PC-9 (cell line): Measurements from ENCODE around the gene ANLN. TPM values are rescaled to one million over a fixed set of nuclear protein-coding genes. Genes with fewer than 3 reads are reported as not detected.

Experiments used
- BruUV-seq: library from RNA; stranded (reverse); fragments of 400-500 nt; replicated peaks from 2 replicates; lab custom pipeline; 2021; lab: Mats Ljungman, UMichigan
- CTCF ChIA-PET: fragments of 300-600 bp; sonication (Branson Sonifier 250); formaldehyde crosslinking; loops from one replicate; lab custom pipeline; 2022; ENCODE audit warnings: antibody characterized with exemption; lab: Charles Lee
- POLR2A ChIA-PET: fragments of 300-600 bp; sonication (Branson Sonifier 250); formaldehyde crosslinking; loops from one replicate; lab custom pipeline; 2022; ENCODE audit warnings: antibody characterized with exemption; ENCODE audit not compliant: unreplicated experiment; lab: Charles Lee
- DNase-seq, 2 experiments: peaks; one replicate each; pipeline versions ENCODE4 v3.0.0 to v3.0.0-alpha.2; 2015 to 2022; ENCODE audit warnings: mixed read lengths in 1 of 2
- H2AFZ ChIP-seq: fragments of 200-600 bp; sonication (generic); 2 replicates; pipeline ENCODE4 v1.8.1; 2017; ENCODE audit warnings: antibody characterized with exemption
- H3F3A ChIP-seq: fragments of 200-600 bp; sonication (generic); 2 replicates; pipeline ENCODE4 v1.8.1; 2017; ENCODE audit warnings: antibody characterized with exemption, mild to moderate bottlenecking, low read depth; ENCODE audit not compliant: insufficient read depth
- H3K27ac ChIP-seq: fragments of 200-600 bp; sonication (generic); 2 replicates; pipeline ENCODE4 v1.6.1; 2016; ENCODE audit warnings: mixed run types
- H3K27me3 ChIP-seq: fragments of 200-600 bp; sonication (generic); 2 replicates; pipeline ENCODE4 v1.6.1; 2016; ENCODE audit warnings: low read depth, mixed run types; ENCODE audit not compliant: insufficient read depth
- H3K36me3 ChIP-seq: fragments of 200-600 bp; sonication (generic); 2 replicates; pipeline ENCODE4 v1.6.1; 2016; ENCODE audit warnings: low read depth, mixed run types
- H3K4me1 ChIP-seq: fragments of 200-600 bp; sonication (generic); replicated peaks from 2 replicates; pipeline ENCODE4 v1.6.1; 2016; ENCODE audit warnings: mixed run types; ENCODE audit not compliant: insufficient read depth
- H3K4me2 ChIP-seq: fragments of 200-600 bp; sonication (generic); 2 replicates; pipeline ENCODE4 v1.6.1; 2017; ENCODE audit warnings: mixed run types
- H3K4me3 ChIP-seq: fragments of 200-600 bp; sonication (generic); 2 replicates; pipeline ENCODE4 v1.6.1; 2016; ENCODE audit warnings: mixed run types
- H3K79me2 ChIP-seq: fragments of 200-600 bp; sonication (generic); 2 replicates; pipeline ENCODE4 v1.6.1; 2017; ENCODE audit warnings: low read depth, mixed run types
- H3K9me2 ChIP-seq: fragments of 200-600 bp; sonication (generic); 2 replicates; pipeline ENCODE4 v1.8.1; 2017; ENCODE audit warnings: mild to moderate bottlenecking; ENCODE audit not compliant: insufficient read depth
- H3K9me3 ChIP-seq: fragments of 200-600 bp; sonication (generic); 2 replicates; pipeline ENCODE4 v1.8.1; 2016; ENCODE audit warnings: low read depth; ENCODE audit not compliant: insufficient read depth
- H4K20me1 ChIP-seq: fragments of 200-600 bp; sonication (generic); 2 replicates; pipeline ENCODE4 v1.8.1; 2017; ENCODE audit not compliant: insufficient read depth
- CTCF ChIP-seq: fragments of 200-600 bp; sonication (generic); conservative IDR thresholded peaks from 2 replicates; pipeline ENCODE4 v1.6.1; 2017; ENCODE audit warnings: mixed run types, antibody characterized with exemption, mild to moderate bottlenecking, moderate library complexity
- EZH2 ChIP-seq: fragments of 200-600 bp; sonication (generic); IDR thresholded peaks from 2 replicates; pipeline ENCODE4 v1.8.0; 2017; ENCODE audit warnings: antibody characterized with exemption, low read depth
- intact Hi-C: fragments of 100-400 bp; cut with micrococcal nuclease; formaldehyde crosslinking; loops from one replicate; pipeline ENCODE4 v1.10.0; 2022; ENCODE audit not compliant: unreplicated experiment
- total RNA-seq: library from RNA; stranded (reverse); gene quantifications from 2 replicates; pipeline ENCODE4 v1.2.3, GENCODE V29; 2021

The ANLN gene
- total RNA-seq, 1 experiment from 2014 or later: 262 TPM

- Histone ChIP-seq H3K79me2 (peaks cover 82% of the 10 kb centered on the region), H3K4me2 (no peak overlapping the region), H3K9me2 (no peaks in the 10 kb centered on the region), H4K20me1 (peaks cover 5% of the 10 kb centered on the region; the same call in 1 of the 2 replicates), H3K36me3 (peaks cover 56% of the 10 kb centered on the region), H3K27ac (no peak overlapping the region), H3K4me3 (no peak overlapping the region), H3K9me3 (no peaks in the 10 kb centered on the region), H3F3A (peaks cover 9% of the 10 kb centered on the region; the same call in 1 of the 2 replicates), H2AFZ (no peak overlapping the region), H3K27me3 (no peaks in the 10 kb centered on the region), H3K4me1 (no peaks in the 10 kb centered on the region)
- no peak for DNase-seq
- BruUV-seq: no TSS peak
- POLR2A ChIA-PET: no interaction called here
- intact Hi-C loops: loop anchor here (5.0 kb wide), 1 partner anchor 36 kb away; a partner anchor contains a TSS
- TF ChIP-seq CTCF (no peak), EZH2 (no peak)
- CTCF ChIA-PET: no interaction called here
These were observed 13.8 kb downstream of the ANLN start for GRCh38 chr7:36403452-36403851.

GRCh38 chr7:36404639-36405408 is 15.2 kb downstream of the ANLN start:
- Histone ChIP-seq H2AFZ (no peak overlapping the region), H3F3A (peaks cover 9% of the 10 kb centered on the region; the same call in 1 of the 2 replicates), H3K9me3 (no peaks in the 10 kb centered on the region), H3K36me3 (peaks cover 58% of the 10 kb centered on the region), H3K79me2 (peaks cover 82% of the 10 kb centered on the region), H3K9me2 (no peaks in the 10 kb centered on the region), H3K27me3 (no peaks in the 10 kb centered on the region), H3K4me2 (no peak overlapping the region), H3K4me3 (no peak overlapping the region), H4K20me1 (peaks cover 5% of the 10 kb centered on the region; the same call in 1 of the 2 replicates), H3K27ac (no peak overlapping the region), H3K4me1 (no peaks in the 10 kb centered on the region)
- no peak for TF ChIP-seq CTCF
- no peak for TF ChIP-seq EZH2
- POLR2A ChIA-PET: no interaction called here
- CTCF ChIA-PET: no interaction called here
- BruUV-seq: no TSS peak
- DNase-seq: no peak
- intact Hi-C loops: loop anchor here (5.0 kb wide), 1 partner anchor 38 kb away; a partner anchor contains a TSS

GRCh38 chr7:36405409-36405803 is 15.7 kb downstream of the ANLN start:
- POLR2A ChIA-PET: no interaction called here
- TF ChIP-seq EZH2 (no peak), CTCF (no peak)
- no TSS peak for BruUV-seq
- H2AFZ ChIP-seq: no peak overlapping the region
- peaks cover 56% of the 10 kb centered on the region for H3K36me3 ChIP-seq
- H3K9me2 ChIP-seq: no peaks in the 10 kb centered on the region
- H3K9me3 ChIP-seq: no peaks in the 10 kb centered on the region
- peaks cover 9% of the 10 kb centered on the region; the same call in 1 of the 2 replicates for H3F3A ChIP-seq
- CTCF ChIA-PET: no interaction called here
- no peaks in the 10 kb centered on the region for H3K4me1 ChIP-seq
- intact Hi-C loops: no loop called here
- H3K79me2 ChIP-seq: peaks cover 79% of the 10 kb centered on the region
- H3K4me3 ChIP-seq: no peak overlapping the region
- DNase-seq: no peak
- no peak overlapping the region for H3K27ac ChIP-seq
- H3K4me2 ChIP-seq: no peak overlapping the region
- peaks cover 4% of the 10 kb centered on the region; the same call in 1 of the 2 replicates for H4K20me1 ChIP-seq
- no peaks in the 10 kb centered on the region for H3K27me3 ChIP-seq
